22Rv1 (cell line): Measurements from ENCODE around the gene MCU.

Experiments
- CTCF ChIP-seq: fragments of 450-650 bp; IDR thresholded peaks from 2 replicates; pipeline ENCODE4 v1.5.1; 2017; ENCODE audit warnings: mild to moderate bottlenecking
- ZFX ChIP-seq: fragments of 450-650 bp; IDR thresholded peaks from 2 replicates; pipeline ENCODE4 v1.6.1; 2017; ENCODE audit warnings: antibody characterized with exemption, borderline replicate concordance

GRCh38 chr10:72660220-72660619 lies 31.7 kb upstream of the MCU start:
- TF ChIP-seq CTCF (no peak), ZFX (no peak)
